GM23338 (cell line): ENCODE measurements around the gene ITGA1.

Experiments used
- CREB1 ChIP-seq: fragments of 250-450 bp; sonication (Bioruptor Pico); IDR thresholded peaks from 2 replicates; pipeline ENCODE4 v1.5.0; 2020; ENCODE audit warnings: low read depth, mild to moderate bottlenecking, moderate library complexity
- EZH2 ChIP-seq: fragments of 200-600 bp; sonication (generic); IDR thresholded peaks from one replicate; pipeline ENCODE4 v1.8.0; 2017; ENCODE audit warnings: antibody characterized with exemption, mild to moderate bottlenecking, low read depth; ENCODE audit not compliant: unreplicated experiment
- EZH2phosphoT487 ChIP-seq: fragments of 200-600 bp; sonication (generic); IDR thresholded peaks from one replicate; pipeline ENCODE4 v1.8.1; 2018; ENCODE audit warnings: antibody characterized with exemption; ENCODE audit not compliant: unreplicated experiment
- JUNB ChIP-seq: IDR thresholded peaks from one replicate; pipeline ENCODE4 v1.6.1; 2016; ENCODE audit warnings: antibody characterized with exemption; ENCODE audit not compliant: unreplicated experiment
- NANOG ChIP-seq: IDR thresholded peaks from 2 replicates; pipeline ENCODE4 v1.6.1; 2016; ENCODE audit warnings: antibody characterized with exemption, borderline replicate concordance
- POLR2AphosphoS5 ChIP-seq: IDR thresholded peaks from 2 replicates; pipeline ENCODE4 v1.6.1; 2016; ENCODE audit warnings: antibody characterized with exemption, low read depth
- STAT1 ChIP-seq: IDR thresholded peaks from one replicate; pipeline ENCODE4 v1.6.1; 2016; ENCODE audit warnings: antibody characterized with exemption; ENCODE audit not compliant: unreplicated experiment
- ZNF114 ChIP-seq: fragments of 250-450 bp; sonication (Bioruptor Pico); IDR thresholded peaks from 2 replicates; pipeline ENCODE4 v1.5.0; 2020; ENCODE audit warnings: mild to moderate bottlenecking, moderate library complexity
- ZNF331 ChIP-seq: fragments of 250-450 bp; sonication (Bioruptor Pico); IDR thresholded peaks from 2 replicates; pipeline ENCODE4 v1.5.0; 2020; ENCODE audit warnings: low read depth, mild to moderate bottlenecking, moderate library complexity
- TF ChIP-seq, protein P1 (sequence below), 2 experiments: fragments of 200-600 bp in 1 of 2; sonication (generic) in 1 of 2; conservative IDR thresholded peaks; 2 replicates each; pipeline versions ENCODE4 v1.5.1 to v1.6.1; 2016 to 2017; ENCODE audit warnings: antibody characterized with exemption in 2 of 2, low read depth in 2 of 2, mild to moderate bottlenecking in 2 of 2, moderate library complexity in 1 of 2
- TF ChIP-seq, protein P2 (sequence below): IDR thresholded peaks from one replicate; pipeline ENCODE4 v1.6.1; 2018; ENCODE audit warnings: antibody characterized with exemption; ENCODE audit not compliant: unreplicated experiment
- TF ChIP-seq, protein P3 (sequence below): IDR thresholded peaks from 2 replicates; pipeline ENCODE4 v1.6.1; 2016; ENCODE audit warnings: antibody characterized with exemption
- TF ChIP-seq, protein P4 (sequence below): fragments of 250-450 bp; sonication (Bioruptor Pico); IDR thresholded peaks from 2 replicates; pipeline ENCODE4 v1.5.0; 2020; ENCODE audit warnings: mild to moderate bottlenecking, moderate library complexity

DNA sequence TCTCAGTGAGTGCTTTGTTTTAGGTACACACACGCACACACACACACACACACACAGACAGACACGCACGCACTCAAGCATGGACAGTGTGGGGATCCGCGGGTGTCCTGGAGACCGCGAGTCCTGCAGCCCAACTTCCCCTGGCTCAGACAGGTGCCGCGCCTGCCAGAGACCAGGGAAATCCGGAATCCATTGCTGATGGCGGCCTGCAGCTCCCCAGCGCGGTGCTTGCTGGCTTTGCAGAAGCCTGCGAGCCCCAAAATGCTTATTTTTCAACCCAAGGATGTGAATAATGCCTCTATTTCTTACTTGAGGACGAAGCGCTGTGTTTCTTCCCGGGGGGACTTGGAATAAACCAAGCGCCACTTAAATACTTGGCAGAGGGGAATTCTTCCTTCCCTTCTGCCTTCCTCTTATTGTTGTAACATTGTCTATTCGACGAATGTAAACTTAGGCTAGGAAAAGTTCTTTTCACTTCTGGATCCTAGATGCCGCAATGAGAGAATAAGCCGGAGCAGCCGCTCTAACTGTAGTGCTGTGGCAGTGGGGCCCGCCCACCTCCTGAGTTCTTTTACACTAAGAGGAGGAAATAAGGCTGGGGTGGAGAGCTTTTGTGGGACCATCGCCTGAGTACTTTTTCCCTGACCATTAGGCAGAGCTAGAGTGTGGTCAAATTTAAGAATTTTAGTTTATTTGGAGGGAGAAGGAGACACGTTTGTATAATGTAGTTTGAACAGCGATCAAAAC, 202.2 kb downstream of the ITGA1 start:
- no peak for TF ChIP-seq EZH2
- no peak for TF ChIP-seq ZNF331 (CRISPR knock-in tag)
- TF ChIP-seq, protein P1, sequence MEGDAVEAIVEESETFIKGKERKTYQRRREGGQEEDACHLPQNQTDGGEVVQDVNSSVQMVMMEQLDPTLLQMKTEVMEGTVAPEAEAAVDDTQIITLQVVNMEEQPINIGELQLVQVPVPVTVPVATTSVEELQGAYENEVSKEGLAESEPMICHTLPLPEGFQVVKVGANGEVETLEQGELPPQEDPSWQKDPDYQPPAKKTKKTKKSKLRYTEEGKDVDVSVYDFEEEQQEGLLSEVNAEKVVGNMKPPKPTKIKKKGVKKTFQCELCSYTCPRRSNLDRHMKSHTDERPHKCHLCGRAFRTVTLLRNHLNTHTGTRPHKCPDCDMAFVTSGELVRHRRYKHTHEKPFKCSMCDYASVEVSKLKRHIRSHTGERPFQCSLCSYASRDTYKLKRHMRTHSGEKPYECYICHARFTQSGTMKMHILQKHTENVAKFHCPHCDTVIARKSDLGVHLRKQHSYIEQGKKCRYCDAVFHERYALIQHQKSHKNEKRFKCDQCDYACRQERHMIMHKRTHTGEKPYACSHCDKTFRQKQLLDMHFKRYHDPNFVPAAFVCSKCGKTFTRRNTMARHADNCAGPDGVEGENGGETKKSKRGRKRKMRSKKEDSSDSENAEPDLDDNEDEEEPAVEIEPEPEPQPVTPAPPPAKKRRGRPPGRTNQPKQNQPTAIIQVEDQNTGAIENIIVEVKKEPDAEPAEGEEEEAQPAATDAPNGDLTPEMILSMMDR (conservative IDR thresholded peaks at IDR 0.05; ENCODE audit: low read depth in 2 of 2), result peak; percentile 21 to 47; a peak in 3 of 4 replicates
- no peak for TF ChIP-seq POLR2AphosphoS5
- TF ChIP-seq, protein P2, sequence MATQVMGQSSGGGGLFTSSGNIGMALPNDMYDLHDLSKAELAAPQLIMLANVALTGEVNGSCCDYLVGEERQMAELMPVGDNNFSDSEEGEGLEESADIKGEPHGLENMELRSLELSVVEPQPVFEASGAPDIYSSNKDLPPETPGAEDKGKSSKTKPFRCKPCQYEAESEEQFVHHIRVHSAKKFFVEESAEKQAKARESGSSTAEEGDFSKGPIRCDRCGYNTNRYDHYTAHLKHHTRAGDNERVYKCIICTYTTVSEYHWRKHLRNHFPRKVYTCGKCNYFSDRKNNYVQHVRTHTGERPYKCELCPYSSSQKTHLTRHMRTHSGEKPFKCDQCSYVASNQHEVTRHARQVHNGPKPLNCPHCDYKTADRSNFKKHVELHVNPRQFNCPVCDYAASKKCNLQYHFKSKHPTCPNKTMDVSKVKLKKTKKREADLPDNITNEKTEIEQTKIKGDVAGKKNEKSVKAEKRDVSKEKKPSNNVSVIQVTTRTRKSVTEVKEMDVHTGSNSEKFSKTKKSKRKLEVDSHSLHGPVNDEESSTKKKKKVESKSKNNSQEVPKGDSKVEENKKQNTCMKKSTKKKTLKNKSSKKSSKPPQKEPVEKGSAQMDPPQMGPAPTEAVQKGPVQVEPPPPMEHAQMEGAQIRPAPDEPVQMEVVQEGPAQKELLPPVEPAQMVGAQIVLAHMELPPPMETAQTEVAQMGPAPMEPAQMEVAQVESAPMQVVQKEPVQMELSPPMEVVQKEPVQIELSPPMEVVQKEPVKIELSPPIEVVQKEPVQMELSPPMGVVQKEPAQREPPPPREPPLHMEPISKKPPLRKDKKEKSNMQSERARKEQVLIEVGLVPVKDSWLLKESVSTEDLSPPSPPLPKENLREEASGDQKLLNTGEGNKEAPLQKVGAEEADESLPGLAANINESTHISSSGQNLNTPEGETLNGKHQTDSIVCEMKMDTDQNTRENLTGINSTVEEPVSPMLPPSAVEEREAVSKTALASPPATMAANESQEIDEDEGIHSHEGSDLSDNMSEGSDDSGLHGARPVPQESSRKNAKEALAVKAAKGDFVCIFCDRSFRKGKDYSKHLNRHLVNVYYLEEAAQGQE, result no peak
- TF ChIP-seq EZH2phosphoT487, result no peak
- TF ChIP-seq CREB1 (CRISPR knock-in tag), result no peak
- TF ChIP-seq STAT1, result no peak
- TF ChIP-seq, protein P3, sequence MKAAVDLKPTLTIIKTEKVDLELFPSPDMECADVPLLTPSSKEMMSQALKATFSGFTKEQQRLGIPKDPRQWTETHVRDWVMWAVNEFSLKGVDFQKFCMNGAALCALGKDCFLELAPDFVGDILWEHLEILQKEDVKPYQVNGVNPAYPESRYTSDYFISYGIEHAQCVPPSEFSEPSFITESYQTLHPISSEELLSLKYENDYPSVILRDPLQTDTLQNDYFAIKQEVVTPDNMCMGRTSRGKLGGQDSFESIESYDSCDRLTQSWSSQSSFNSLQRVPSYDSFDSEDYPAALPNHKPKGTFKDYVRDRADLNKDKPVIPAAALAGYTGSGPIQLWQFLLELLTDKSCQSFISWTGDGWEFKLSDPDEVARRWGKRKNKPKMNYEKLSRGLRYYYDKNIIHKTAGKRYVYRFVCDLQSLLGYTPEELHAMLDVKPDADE, result no peak
- no peak for TF ChIP-seq JUNB
- TF ChIP-seq NANOG, result no peak
- no peak for TF ChIP-seq ZNF114 (CRISPR knock-in tag)
- TF ChIP-seq, protein P4, sequence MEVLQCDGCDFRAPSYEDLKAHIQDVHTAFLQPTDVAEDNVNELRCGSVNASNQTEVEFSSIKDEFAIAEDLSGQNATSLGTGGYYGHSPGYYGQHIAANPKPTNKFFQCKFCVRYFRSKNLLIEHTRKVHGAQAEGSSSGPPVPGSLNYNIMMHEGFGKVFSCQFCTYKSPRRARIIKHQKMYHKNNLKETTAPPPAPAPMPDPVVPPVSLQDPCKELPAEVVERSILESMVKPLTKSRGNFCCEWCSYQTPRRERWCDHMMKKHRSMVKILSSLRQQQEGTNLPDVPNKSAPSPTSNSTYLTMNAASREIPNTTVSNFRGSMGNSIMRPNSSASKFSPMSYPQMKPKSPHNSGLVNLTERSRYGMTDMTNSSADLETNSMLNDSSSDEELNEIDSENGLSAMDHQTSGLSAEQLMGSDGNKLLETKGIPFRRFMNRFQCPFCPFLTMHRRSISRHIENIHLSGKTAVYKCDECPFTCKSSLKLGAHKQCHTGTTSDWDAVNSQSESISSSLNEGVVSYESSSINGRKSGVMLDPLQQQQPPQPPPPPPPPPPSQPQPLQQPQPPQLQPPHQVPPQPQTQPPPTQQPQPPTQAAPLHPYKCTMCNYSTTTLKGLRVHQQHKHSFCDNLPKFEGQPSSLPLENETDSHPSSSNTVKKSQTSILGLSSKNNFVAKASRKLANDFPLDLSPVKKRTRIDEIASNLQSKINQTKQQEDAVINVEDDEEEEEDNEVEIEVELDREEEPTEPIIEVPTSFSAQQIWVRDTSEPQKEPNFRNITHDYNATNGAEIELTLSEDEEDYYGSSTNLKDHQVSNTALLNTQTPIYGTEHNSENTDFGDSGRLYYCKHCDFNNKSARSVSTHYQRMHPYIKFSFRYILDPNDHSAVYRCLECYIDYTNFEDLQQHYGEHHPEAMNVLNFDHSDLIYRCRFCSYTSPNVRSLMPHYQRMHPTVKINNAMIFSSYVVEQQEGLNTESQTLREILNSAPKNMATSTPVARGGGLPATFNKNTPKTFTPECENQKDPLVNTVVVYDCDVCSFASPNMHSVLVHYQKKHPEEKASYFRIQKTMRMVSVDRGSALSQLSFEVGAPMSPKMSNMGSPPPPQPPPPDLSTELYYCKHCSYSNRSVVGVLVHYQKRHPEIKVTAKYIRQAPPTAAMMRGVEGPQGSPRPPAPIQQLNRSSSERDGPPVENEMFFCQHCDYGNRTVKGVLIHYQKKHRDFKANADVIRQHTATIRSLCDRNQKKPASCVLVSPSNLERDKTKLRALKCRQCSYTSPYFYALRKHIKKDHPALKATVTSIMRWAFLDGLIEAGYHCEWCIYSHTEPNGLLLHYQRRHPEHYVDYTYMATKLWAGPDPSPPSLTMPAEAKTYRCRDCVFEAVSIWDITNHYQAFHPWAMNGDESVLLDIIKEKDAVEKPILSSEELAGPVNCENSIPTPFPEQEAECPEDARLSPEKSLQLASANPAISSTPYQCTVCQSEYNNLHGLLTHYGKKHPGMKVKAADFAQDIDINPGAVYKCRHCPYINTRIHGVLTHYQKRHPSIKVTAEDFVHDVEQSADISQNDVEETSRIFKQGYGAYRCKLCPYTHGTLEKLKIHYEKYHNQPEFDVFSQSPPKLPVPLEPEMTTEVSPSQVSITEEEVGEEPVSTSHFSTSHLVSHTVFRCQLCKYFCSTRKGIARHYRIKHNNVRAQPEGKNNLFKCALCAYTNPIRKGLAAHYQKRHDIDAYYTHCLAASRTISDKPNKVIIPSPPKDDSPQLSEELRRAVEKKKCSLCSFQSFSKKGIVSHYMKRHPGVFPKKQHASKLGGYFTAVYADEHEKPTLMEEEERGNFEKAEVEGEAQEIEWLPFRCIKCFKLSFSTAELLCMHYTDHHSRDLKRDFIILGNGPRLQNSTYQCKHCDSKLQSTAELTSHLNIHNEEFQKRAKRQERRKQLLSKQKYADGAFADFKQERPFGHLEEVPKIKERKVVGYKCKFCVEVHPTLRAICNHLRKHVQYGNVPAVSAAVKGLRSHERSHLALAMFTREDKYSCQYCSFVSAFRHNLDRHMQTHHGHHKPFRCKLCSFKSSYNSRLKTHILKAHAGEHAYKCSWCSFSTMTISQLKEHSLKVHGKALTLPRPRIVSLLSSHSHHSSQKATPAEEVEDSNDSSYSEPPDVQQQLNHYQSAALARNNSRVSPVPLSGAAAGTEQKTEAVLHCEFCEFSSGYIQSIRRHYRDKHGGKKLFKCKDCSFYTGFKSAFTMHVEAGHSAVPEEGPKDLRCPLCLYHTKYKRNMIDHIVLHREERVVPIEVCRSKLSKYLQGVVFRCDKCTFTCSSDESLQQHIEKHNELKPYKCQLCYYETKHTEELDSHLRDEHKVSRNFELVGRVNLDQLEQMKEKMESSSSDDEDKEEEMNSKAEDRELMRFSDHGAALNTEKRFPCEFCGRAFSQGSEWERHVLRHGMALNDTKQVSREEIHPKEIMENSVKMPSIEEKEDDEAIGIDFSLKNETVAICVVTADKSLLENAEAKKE (CRISPR knock-in tag), result no peak
